Activated CD8-positive, alpha-beta T cell treated with anti-CD3 and anti-CD28 coated beads for 36 hours (primary cell): ENCODE results near the gene GGT1. TPM values are rescaled to one million over a fixed set of nuclear protein-coding genes. Genes with fewer than 3 reads are reported as not detected.

Experiments used
- ATAC-seq: fragments of 200-7000 bp; cut with Tn5 transposase; one replicate; pipeline ENCODE4 v1.10.0; 2021; ENCODE audit warnings: mild to moderate bottlenecking, moderate library complexity
- CTCF ChIA-PET: fragments of 350-600 bp; sonication (Branson Sonifier 250); formaldehyde crosslinking; loops from one replicate; lab custom pipeline; 2021; ENCODE audit warnings: antibody characterized with exemption; lab: Charles Lee
- POLR2A ChIA-PET: fragments of 350-600 bp; sonication (Branson Sonifier 250); formaldehyde crosslinking; loops from one replicate; lab custom pipeline; 2021; ENCODE audit warnings: antibody characterized with exemption; lab: Charles Lee
- DNase-seq: peaks from one replicate; pipeline ENCODE4 v3.0.0-alpha.2; 2020
- H3K27ac Mint-ChIP-seq: one replicate; pipeline ENCODE4 v1.8.0; 2021; ENCODE audit warnings: mild to moderate bottlenecking, mixed read lengths
- H3K27me3 Mint-ChIP-seq: one replicate; pipeline ENCODE4 v1.8.0; 2021; ENCODE audit warnings: mixed read lengths
- H3K36me3 Mint-ChIP-seq: one replicate; pipeline ENCODE4 v1.8.0; 2021; ENCODE audit warnings: low read depth, mixed read lengths
- H3K4me1 Mint-ChIP-seq: one replicate; pipeline ENCODE4 v1.8.0; 2021; ENCODE audit warnings: low read depth, mixed read lengths
- H3K4me3 Mint-ChIP-seq: one replicate; pipeline ENCODE4 v1.8.0; 2021; ENCODE audit warnings: mild to moderate bottlenecking, moderate library complexity, mixed read lengths
- H3K9me3 Mint-ChIP-seq: one replicate; pipeline ENCODE4 v1.8.0; 2021; ENCODE audit warnings: mixed read lengths
- CTCF ChIP-seq: fragments of 200-600 bp; IDR thresholded peaks from one replicate; pipeline ENCODE4 v1.8.0; 2022; ENCODE audit warnings: antibody characterized with exemption, mild to moderate bottlenecking
- intact Hi-C: fragments of 100-400 bp; cut with micrococcal nuclease; formaldehyde crosslinking; loops from one replicate; pipeline ENCODE4 v1.10.0; 2022
- total RNA-seq, 2 experiments: library from RNA; stranded (reverse); gene quantifications; one replicate each; pipeline ENCODE4 v1.2.3, GENCODE V29; 2021

Gene GGT1
- total RNA-seq, 2 experiments from 2014 or later = 15.6 to 17.8 TPM

GRCh38 chr22:24579258-24579601 lies 23.8 kb upstream of the GGT1 start:
- Mint-ChIP-seq H3K27me3 (no peaks in the 10 kb centered on the region), H3K4me3 (no peak overlapping the region), H3K4me1 (no peaks in the 10 kb centered on the region), H3K27ac (no peak overlapping the region), H3K36me3 (peaks cover 15% of the 10 kb centered on the region), H3K9me3 (no peaks in the 10 kb centered on the region)
- ATAC-seq = no peak
- DNase-seq = no peak
- intact Hi-C loops = no loop called here
- POLR2A ChIA-PET = no interaction called here
- TF ChIP-seq CTCF = no peak
- CTCF ChIA-PET = no interaction called here

- no peak overlapping the region for H3K27ac Mint-ChIP-seq
- no peak for TF ChIP-seq CTCF
- H3K9me3 Mint-ChIP-seq = no peaks in the 10 kb centered on the region
- DNase-seq = no peak
- no peak for ATAC-seq
- H3K27me3 Mint-ChIP-seq = no peaks in the 10 kb centered on the region
- H3K4me1 Mint-ChIP-seq = no peaks in the 10 kb centered on the region
- peaks cover 6% of the 10 kb centered on the region for H3K36me3 Mint-ChIP-seq
- no peak overlapping the region for H3K4me3 Mint-ChIP-seq
- intact Hi-C loops = no loop called here
- CTCF ChIA-PET = no interaction called here
- POLR2A ChIA-PET = interaction anchor here (0.7 kb wide), 1 partner anchor 13 kb away, joined by 3 read pairs; no protein-coding TSS in a partner anchor
Measured at GRCh38 chr22:24580276-24580675, 22.7 kb upstream of the GGT1 start.

GRCh38 chr22:24582056-24582814 lies 20.8 kb upstream of the GGT1 start:
- Mint-ChIP-seq H3K36me3 (no peaks in the 10 kb centered on the region), H3K27ac (no peak overlapping the region), H3K4me1 (no peaks in the 10 kb centered on the region), H3K9me3 (no peaks in the 10 kb centered on the region), H3K27me3 (no peaks in the 10 kb centered on the region), H3K4me3 (no peak overlapping the region)
- ChIA-PET CTCF (no interaction called here), POLR2A (interaction anchor here (0.5 to 1.0 kb wide), 2 partner anchors 12 to 18 kb away, joined by 3 read pairs; no protein-coding TSS in a partner anchor)
- no peak for TF ChIP-seq CTCF
- ATAC-seq (no peak), DNase-seq (no peak)
- intact Hi-C loops = no loop called here

- ChIA-PET CTCF (no interaction called here), POLR2A (interaction anchor here (1.0 kb wide), 1 partner anchor 20 kb away, joined by 4 read pairs; no protein-coding TSS in a partner anchor)
- no peaks in the 10 kb centered on the region for H3K4me1 Mint-ChIP-seq
- H3K27ac Mint-ChIP-seq = no peak overlapping the region
- H3K9me3 Mint-ChIP-seq = no peaks in the 10 kb centered on the region
- H3K4me3 Mint-ChIP-seq = no peak overlapping the region
- no peak for ATAC-seq
- intact Hi-C loops = no loop called here
- TF ChIP-seq CTCF = no peak
- DNase-seq = no peak
- H3K27me3 Mint-ChIP-seq = no peaks in the 10 kb centered on the region
- H3K36me3 Mint-ChIP-seq = no peaks in the 10 kb centered on the region
Measured at GRCh38 chr22:24583221-24584165, 19.5 kb upstream of the GGT1 start.
